Activated CD8-positive, alpha-beta memory T cell treated with anti-CD3 and anti-CD28 coated beads for 4 hours (primary cell): ENCODE data around the gene MARK4.

Experiments
- DNase-seq, 2 donors: peaks; one replicate each; pipeline ENCODE4 v3.0.0-alpha.2; 2020; ENCODE audit warnings: low read depth in 2 of 2

The MARK4 gene

GRCh38 chr19:45271735-45272108, 20.7 kb downstream of the MARK4 start:
- DNase-seq = no peak

GRCh38 chr19:45273521-45273855, 22.4 kb downstream of the MARK4 start:
- DNase-seq = no peak

GRCh38 chr19:45275370-45275971, 24.4 kb downstream of the MARK4 start:
- no peak for DNase-seq

GRCh38 chr19:45276284-45276687, 25.2 kb downstream of the MARK4 start:
- DNase-seq = no peak

GRCh38 chr19:45278087-45278486, 27.0 kb downstream of the MARK4 start:
- no peak for DNase-seq

- no peak for DNase-seq
These were observed 28.6 kb downstream of the MARK4 start for GRCh38 chr19:45279587-45280192.

GRCh38 chr19:45280471-45280961, 29.4 kb downstream of the MARK4 start:
- DNase-seq = no peak

GRCh38 chr19:45283443-45284033, 32.5 kb downstream of the MARK4 start:
- DNase-seq = no peak

- DNase-seq = no peak
These were observed 39.4 kb downstream of the MARK4 start for GRCh38 chr19:45290381-45290931.

- DNase-seq = no peak
These were observed 40.8 kb downstream of the MARK4 start for GRCh38 chr19:45291834-45292233.

GRCh38 chr19:45293682-45294081, 42.6 kb downstream of the MARK4 start:
- no peak for DNase-seq

- DNase-seq = no peak
These were observed 43.4 kb downstream of the MARK4 start for GRCh38 chr19:45294291-45295029.

- no peak for DNase-seq
These were observed 44.8 kb downstream of the MARK4 start for GRCh38 chr19:45295873-45296272.

GRCh38 chr19:45296355-45296754, 45.3 kb downstream of the MARK4 start:
- DNase-seq = no peak

- DNase-seq = no peak
These were observed 46.6 kb downstream of the MARK4 start for GRCh38 chr19:45297674-45298073.

- DNase-seq = no peak
These were observed 47.2 kb downstream of the MARK4 start for GRCh38 chr19:45298264-45298663.

- no peak for DNase-seq
These were observed 48.6 kb downstream of the MARK4 start for GRCh38 chr19:45299719-45300118.

- no peak for DNase-seq
These were observed 51.3 kb downstream of the MARK4 start for GRCh38 chr19:45302416-45302815.

- DNase-seq = no peak
These were observed 52.4 kb downstream of the MARK4 start for GRCh38 chr19:45303269-45304060.

GRCh38 chr19:45304141-45304926, 53.3 kb downstream of the MARK4 start:
- no peak for DNase-seq

- DNase-seq = no peak
These were observed 53.9 kb downstream of the MARK4 start for GRCh38 chr19:45305007-45305406.
